ENCODE data around the gene TUBA3E.
A peak's percentile ranks its signal among the peaks of the same experiment; 100 is the strongest.
"Not testable (repeated sequence)": the region's sequence is repeated elsewhere in the genome, so short reads cannot be mapped to it uniquely, and the experiment has no call there.

TUBA3E gene

DNA sequence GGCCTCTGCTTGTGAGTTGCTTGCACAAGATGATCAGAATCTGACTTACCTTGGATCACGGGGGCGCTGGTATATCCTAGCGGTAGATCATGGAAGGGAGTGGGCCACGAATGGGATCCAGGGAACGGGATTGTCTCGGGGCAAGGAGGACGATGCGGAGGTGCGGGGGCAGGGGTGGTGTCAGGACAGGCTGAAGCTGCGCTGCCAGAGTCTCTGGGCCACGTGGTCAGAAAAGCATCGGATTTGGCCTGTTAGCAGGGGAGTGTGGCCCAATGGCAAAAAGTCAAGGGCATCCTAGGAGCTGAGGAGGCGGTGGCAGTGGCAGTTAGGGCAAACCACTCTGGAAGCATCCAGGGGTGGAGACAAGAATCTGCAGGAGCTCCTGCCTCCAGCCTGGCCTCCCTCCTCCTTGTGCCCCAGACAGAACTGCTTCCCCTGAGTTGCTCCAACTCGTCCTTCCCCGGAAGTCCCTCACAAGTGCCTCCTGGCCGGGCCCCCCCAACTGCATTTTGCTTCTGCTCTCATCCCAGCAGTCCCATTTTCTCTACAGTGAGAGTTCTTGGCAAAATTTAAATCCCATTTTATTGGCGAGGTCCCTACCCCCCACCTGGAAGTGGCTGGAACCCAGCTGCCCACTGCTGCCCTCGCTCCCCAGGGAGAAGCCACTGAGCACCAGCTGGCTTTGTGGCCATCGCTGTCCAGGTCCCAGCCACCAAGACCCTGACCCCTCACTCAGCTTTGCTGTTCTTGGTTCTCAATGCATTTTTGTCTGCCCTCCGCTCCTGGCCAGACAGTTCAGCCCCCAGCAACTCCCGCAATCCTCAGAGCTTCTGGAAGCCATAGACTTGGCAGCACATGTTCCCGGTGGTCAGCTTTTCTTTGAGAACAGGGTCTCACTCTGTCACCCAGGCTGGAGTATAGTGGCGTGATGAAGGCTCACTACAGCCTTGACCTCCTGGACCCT lies 47.8 kb downstream of the TUBA3E start:
- DNase-seq (ENCODE audit: insufficient read length): no peak
- no peak for FAIRE-seq
- TF ChIP-seq TAF1 (IDR thresholded peaks at IDR 0.05; ENCODE audit: borderline replicate concordance, low read depth, low read length): no peak
- peak; percentile 44; the same call in 1 of the 2 replicates for TF ChIP-seq POLR2AphosphoS5 (IDR thresholded peaks at IDR 0.05; ENCODE audit: low read depth, low read length)

- DNase-seq (ENCODE audit: insufficient read length); FAIRE-seq: not testable (repeated sequence)
Measured at GRCh38 chr2:130148515-130148914, 49.7 kb downstream of the TUBA3E start.

DNA sequence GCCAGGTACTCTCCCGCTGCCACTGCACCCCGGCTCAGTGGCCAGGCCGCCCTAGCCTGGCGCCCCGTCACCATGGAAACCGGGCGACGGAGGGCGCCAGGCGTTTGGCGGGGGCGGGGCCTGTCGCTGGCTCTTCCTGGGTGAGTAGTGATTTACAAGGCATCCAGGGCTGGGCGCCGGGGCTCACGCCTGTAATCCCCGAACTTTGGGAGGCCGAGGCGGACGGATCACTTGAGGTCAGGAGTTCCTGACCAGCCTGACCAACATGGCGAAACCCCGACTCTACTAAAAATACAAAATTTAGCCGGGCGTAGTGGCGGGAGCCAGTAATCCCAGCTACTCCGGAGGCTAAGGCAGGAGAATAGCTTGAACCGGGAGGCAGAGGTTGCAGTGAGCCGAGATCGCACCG lies 53.2 kb downstream of the TUBA3E start, which contains the start of gene CCDC74B:
TSS of gene CCDC74B (minus strand) at position 107 of the 409 bp plus-strand sequence. CDS start 116 bp downstream, outside the sequence.
- FAIRE-seq: peak; percentile 46
- DNase-seq (ENCODE audit: insufficient read length): not testable (repeated sequence)

GRCh38 chr2:130143266-130144039 lies 54.8 kb downstream of the TUBA3E start:
- DNase-seq (ENCODE audit: insufficient read length); FAIRE-seq: not testable (repeated sequence)

GRCh38 chr2:130142396-130143265 lies 55.6 kb downstream of the TUBA3E start:
- DNase-seq (ENCODE audit: insufficient read length); FAIRE-seq: not testable (repeated sequence)
